SJSA1 (cell line): ENCODE measurements around the gene CYFIP1. TPM values are rescaled to one million over a fixed set of nuclear protein-coding genes. Genes with fewer than 3 reads are reported as not detected.

Experiments used
- DNase-seq, 2 experiments: peaks; one replicate each; pipeline ENCODE4 v3.0.0-alpha.2; 2015 to 2020; ENCODE audit warnings: low spot score in 2 of 2, low read depth in 1 of 2
- H3K27ac ChIP-seq: fragments of 250-450 bp; sonication (Bioruptor Pico); 2 replicates; pipeline ENCODE4 v1.5.1; 2020; ENCODE audit warnings: mild to moderate bottlenecking, moderate library complexity
- H3K27me3 ChIP-seq: fragments of 250-450 bp; sonication (Bioruptor Pico); replicated peaks from 2 replicates; pipeline ENCODE4 v1.5.1; 2020; ENCODE audit warnings: mild to moderate bottlenecking, moderate library complexity
- H3K36me3 ChIP-seq: fragments of 250-450 bp; sonication (Bioruptor Pico); 2 replicates; pipeline ENCODE4 v1.5.1; 2020; ENCODE audit warnings: mild to moderate bottlenecking
- H3K4me1 ChIP-seq: fragments of 250-450 bp; sonication (Bioruptor Pico); replicated peaks from 2 replicates; pipeline ENCODE4 v1.6.1; 2021; ENCODE audit warnings: mild to moderate bottlenecking
- H3K4me3 ChIP-seq: fragments of 250-450 bp; sonication (Bioruptor Pico); 2 replicates; pipeline ENCODE4 v1.5.1; 2020; ENCODE audit warnings: mild to moderate bottlenecking
- H3K9me3 ChIP-seq: fragments of 250-450 bp; sonication (Bioruptor Pico); replicated peaks from 2 replicates; pipeline ENCODE4 v1.5.1; 2020; ENCODE audit warnings: mild to moderate bottlenecking
- total RNA-seq: library from RNA; depleted of rRNA; stranded (reverse); fragments of >200 nt; shearing (Covaris generic); gene quantifications from 2 replicates; pipeline ENCODE4 v1.2.3, GENCODE V29; 2014

The CYFIP1 gene
- total RNA-seq, 1 experiment from 2014 or later: 110 TPM

GRCh38 chr15:22892333-22892732 lies 87.8 kb downstream of the CYFIP1 start:
- Histone ChIP-seq H3K27ac (no peak overlapping the region), H3K9me3 (no peaks in the 10 kb centered on the region), H3K4me3 (no peak overlapping the region), H3K4me1 (peaks cover 23% of the 10 kb centered on the region), H3K36me3 (peaks cover 16% of the 10 kb centered on the region), H3K27me3 (no peaks in the 10 kb centered on the region)
- no peak for DNase-seq

DNA sequence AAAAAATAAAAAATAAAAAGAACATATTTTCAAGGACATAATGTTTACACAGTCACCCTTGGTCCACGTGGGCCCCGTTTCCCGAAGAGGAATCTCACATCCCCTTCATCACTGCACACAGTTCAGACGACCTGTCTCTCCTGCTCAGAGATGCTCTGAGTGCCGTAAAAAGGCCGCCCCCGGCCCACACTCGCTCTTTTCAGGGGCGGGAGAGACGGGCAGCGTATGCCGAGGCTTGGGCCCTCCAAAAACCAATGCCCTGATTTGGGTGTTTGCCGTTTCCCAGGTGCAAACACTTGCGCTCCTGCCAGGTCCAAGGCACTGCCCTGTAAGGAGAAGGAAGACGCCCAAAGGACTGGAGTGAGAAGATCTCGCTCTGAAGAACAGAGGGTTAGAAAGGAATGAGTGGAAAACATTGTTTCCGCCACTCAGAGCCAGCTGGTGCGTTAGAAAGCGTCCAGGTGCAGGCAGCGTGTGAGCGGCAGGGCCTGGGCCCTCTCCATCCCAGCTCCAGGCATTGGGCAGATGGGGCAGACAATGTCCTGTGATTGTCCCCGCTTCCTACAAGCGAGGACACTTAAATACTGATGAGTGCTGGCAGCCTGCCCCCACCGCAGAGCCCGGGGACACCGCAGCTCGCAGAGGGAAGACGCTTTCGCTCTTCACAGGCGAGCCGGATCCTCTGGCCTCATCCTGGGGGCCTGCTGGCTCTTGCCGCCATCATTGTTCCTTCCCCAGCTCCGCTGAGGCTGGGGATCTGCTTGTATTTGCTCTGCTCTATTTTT lies 88.5 kb downstream of the CYFIP1 start:
- Histone ChIP-seq H3K27ac (no peak overlapping the region), H3K4me1 (peaks cover 27% of the 10 kb centered on the region), H3K9me3 (no peaks in the 10 kb centered on the region), H3K27me3 (no peaks in the 10 kb centered on the region), H3K36me3 (peaks cover 19% of the 10 kb centered on the region), H3K4me3 (no peak overlapping the region)
- no peak for DNase-seq

DNA sequence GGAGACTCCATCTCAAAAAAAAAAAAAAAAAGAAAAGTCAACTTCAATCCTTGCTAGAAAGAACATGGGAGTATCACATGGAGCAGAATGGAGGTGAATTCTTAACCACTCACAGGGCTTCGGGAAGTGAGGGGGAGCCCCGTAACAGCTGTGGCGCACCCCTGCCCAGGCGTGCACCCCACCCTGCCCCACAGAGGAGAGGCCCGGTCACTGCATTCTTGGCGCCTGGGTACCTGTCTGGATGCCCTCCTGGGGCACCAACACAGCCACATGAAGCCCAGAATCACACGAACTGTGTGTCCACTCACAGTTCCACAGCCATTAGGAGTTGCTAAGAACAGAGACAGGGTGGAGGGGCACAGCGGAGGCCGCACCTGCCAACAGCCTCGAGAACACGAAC lies 89.9 kb downstream of the CYFIP1 start:
- H3K27ac ChIP-seq: no peak overlapping the region
- peaks cover 27% of the 10 kb centered on the region for H3K36me3 ChIP-seq

DNA sequence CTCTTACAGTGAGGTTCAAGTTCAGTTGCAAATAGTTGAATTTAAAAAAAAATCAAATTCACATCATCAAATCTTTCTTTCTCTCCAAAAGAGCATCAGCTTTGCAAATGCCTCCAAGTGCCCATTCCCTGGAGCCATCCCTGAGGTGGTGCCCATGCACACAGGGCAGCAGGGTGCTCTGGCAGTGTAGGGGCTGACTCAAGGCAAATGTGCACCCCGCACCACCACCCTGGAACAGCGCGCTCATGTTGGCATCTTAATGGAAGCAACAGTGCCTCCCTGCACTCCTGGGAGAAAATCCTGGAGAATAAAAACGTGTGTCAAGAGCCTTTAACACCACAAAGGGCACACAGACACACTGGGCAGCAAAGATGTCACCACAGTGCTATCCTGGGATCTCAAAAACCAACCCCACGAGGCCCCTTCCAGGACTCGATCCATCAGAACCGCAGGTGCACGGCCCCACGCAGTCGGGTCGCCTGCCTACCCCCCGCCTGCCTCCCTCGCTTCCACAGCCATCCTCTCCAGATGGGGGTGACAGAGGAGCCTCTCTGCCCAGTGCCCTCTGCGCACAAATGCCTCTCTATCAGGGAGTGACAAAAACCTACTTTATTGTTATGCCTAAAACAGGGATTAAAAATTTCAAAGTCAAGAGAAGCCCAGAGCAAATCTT lies 90.9 kb downstream of the CYFIP1 start:
- no peaks in the 10 kb centered on the region for H3K27me3 ChIP-seq
- H3K4me3 ChIP-seq: no peak overlapping the region
- DNase-seq: no peak
- H3K4me1 ChIP-seq: peaks cover 27% of the 10 kb centered on the region
- no peaks in the 10 kb centered on the region for H3K9me3 ChIP-seq
- no peak overlapping the region for H3K27ac ChIP-seq
- H3K36me3 ChIP-seq: peaks cover 27% of the 10 kb centered on the region

More for the DNA sequence above, 89.9 kb downstream of the CYFIP1 start:
- no peak for DNase-seq
- no peaks in the 10 kb centered on the region for H3K9me3 ChIP-seq
- peaks cover 21% of the 10 kb centered on the region for H3K4me1 ChIP-seq
- H3K27me3 ChIP-seq: no peaks in the 10 kb centered on the region
- no peak overlapping the region for H3K4me3 ChIP-seq

GRCh38 chr15:22888120-22888859 lies 91.9 kb downstream of the CYFIP1 start:
- Histone ChIP-seq H3K27me3 (no peaks in the 10 kb centered on the region), H3K9me3 (no peaks in the 10 kb centered on the region), H3K27ac (peak overlapping the region; percentile 56), H3K4me3 (no peak overlapping the region), H3K36me3 (peaks cover 22% of the 10 kb centered on the region), H3K4me1 (peaks cover 31% of the 10 kb centered on the region)
- DNase-seq: peak; percentile 77 to 84

- peak overlapping the region; percentile 56 for H3K27ac ChIP-seq
Measured at GRCh38 chr15:22887157-22887951, 92.8 kb downstream of the CYFIP1 start.

GRCh38 chr15:22885120-22885519 lies 95.0 kb downstream of the CYFIP1 start:
- no peak for DNase-seq
- Histone ChIP-seq H3K4me1 (peaks cover 31% of the 10 kb centered on the region), H3K27ac (no peak overlapping the region), H3K9me3 (no peaks in the 10 kb centered on the region), H3K27me3 (no peaks in the 10 kb centered on the region), H3K36me3 (peaks cover 34% of the 10 kb centered on the region), H3K4me3 (no peak overlapping the region)

More at GRCh38 chr15:22887157-22887951, 92.8 kb downstream of the CYFIP1 start:
- Histone ChIP-seq H3K9me3 (no peaks in the 10 kb centered on the region), H3K4me1 (peaks cover 31% of the 10 kb centered on the region), H3K36me3 (peaks cover 24% of the 10 kb centered on the region), H3K27me3 (no peaks in the 10 kb centered on the region), H3K4me3 (no peak overlapping the region)
- peak; percentile 61 to 80 for DNase-seq

GRCh38 chr15:22884344-22884743 lies 95.8 kb downstream of the CYFIP1 start:
- H3K27ac ChIP-seq: no peak overlapping the region
- peak in 1 of 2 experiments; percentile 57 for DNase-seq
- no peaks in the 10 kb centered on the region for H3K9me3 ChIP-seq
- no peaks in the 10 kb centered on the region for H3K27me3 ChIP-seq
- no peak overlapping the region for H3K4me3 ChIP-seq
- peaks cover 34% of the 10 kb centered on the region for H3K36me3 ChIP-seq
- peaks cover 31% of the 10 kb centered on the region for H3K4me1 ChIP-seq

DNA sequence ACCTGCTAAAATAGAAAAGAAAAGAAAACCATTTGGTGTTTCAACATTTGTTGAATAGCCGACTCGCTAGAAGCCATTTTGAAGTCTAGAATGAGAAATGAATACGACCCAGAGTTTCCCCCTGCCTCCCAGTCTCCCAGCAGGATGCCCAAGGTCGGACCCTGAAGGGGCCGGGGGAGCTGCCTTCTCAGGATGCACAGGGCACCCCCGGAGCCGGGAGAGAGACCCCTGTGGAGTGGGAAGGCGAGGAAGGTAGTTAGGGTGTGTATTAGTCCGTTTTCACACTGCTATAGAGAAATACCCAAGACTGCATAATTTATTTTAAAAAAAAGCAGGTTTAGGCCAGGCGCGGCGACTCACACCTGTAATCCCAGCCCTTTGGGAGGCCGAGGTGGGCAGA lies 97.0 kb downstream of the CYFIP1 start:
- peaks cover 27% of the 10 kb centered on the region for H3K4me1 ChIP-seq
- peaks cover 34% of the 10 kb centered on the region for H3K36me3 ChIP-seq
- DNase-seq: peak in 1 of 2 experiments; percentile 36
- no peaks in the 10 kb centered on the region for H3K9me3 ChIP-seq
- H3K4me3 ChIP-seq: no peak overlapping the region
- no peaks in the 10 kb centered on the region for H3K27me3 ChIP-seq
- no peak overlapping the region for H3K27ac ChIP-seq

DNA sequence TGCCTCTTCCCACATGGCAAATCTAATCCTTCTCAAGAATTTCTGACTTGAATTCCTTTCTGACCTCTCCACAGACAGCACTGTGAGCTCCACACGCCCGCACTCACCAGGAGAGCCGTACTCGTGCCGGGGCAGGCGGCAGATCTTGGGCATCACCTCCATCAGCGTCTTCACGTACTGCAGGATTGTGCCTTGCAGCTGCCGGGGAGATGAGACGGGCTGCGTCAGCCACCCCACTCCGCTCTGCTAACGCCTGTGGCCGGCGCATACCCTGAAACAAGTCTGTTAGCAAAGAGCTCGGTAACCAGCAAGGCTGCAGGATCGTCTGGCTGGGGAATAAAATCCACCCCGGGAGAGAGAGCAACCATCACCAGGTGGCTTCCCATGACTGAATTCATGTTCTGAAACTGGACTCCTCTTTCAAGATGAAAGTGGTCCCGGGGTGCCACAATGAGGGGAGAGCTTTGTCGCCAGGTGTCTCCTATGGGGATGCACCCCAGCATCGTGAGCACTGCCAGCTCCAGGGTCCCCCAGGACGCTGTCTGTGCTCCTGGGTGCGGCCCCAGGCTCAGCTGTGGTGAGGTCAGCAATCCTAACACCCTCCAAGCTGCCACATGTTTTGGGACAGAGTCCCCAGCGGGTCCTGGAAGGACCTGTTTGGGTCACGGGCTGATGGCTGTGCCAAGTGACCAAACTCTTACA lies 98.3 kb downstream of the CYFIP1 start:
- H3K4me3 ChIP-seq: no peak overlapping the region
- peaks cover 47% of the 10 kb centered on the region for H3K36me3 ChIP-seq
- H3K9me3 ChIP-seq: no peaks in the 10 kb centered on the region
- DNase-seq: no peak
- H3K27ac ChIP-seq: no peak overlapping the region
- peaks cover 24% of the 10 kb centered on the region for H3K4me1 ChIP-seq
- no peaks in the 10 kb centered on the region for H3K27me3 ChIP-seq

GRCh38 chr15:22880981-22881738 lies 99.0 kb downstream of the CYFIP1 start:
- H3K36me3 ChIP-seq: peaks cover 45% of the 10 kb centered on the region
- peaks cover 30% of the 10 kb centered on the region for H3K4me1 ChIP-seq
- H3K27ac ChIP-seq: no peak overlapping the region
- no peak for DNase-seq
- no peak overlapping the region for H3K4me3 ChIP-seq
- no peaks in the 10 kb centered on the region for H3K9me3 ChIP-seq
- no peaks in the 10 kb centered on the region for H3K27me3 ChIP-seq
